ENCODE data around the gene LEPROT. TPM values are rescaled to one million over a fixed set of nuclear protein-coding genes. Genes with fewer than 3 reads are reported as not detected.

The LEPROT gene
- total RNA-seq, 1 experiment from 2014 or later = 25.7 TPM

- TF ChIP-seq, protein P1, sequence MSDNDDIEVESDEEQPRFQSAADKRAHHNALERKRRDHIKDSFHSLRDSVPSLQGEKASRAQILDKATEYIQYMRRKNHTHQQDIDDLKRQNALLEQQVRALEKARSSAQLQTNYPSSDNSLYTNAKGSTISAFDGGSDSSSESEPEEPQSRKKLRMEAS (IDR thresholded peaks at IDR 0.05) = no peak
These were observed 11.2 kb upstream of the LEPROT start (continued) for GRCh38 chr1:65409314-65409713.

GRCh38 chr1:65409816-65410326 is 10.6 kb upstream of the LEPROT start:
- no peak overlapping the region for H3K4me3 ChIP-seq (replicated peaks in 1 of 2; ENCODE audit: low read depth in 1 of 2, low read length in 2 of 2)
- H3K4me1 ChIP-seq (ENCODE audit: control insufficient read depth in 1 of 2, insufficient read depth in 2 of 2, low read length in 2 of 2) = no peaks in the 10 kb centered on the region
- TF ChIP-seq SIN3A (IDR thresholded peaks at IDR 0.05; ENCODE audit: low read depth) (no peak), FOSL1 (IDR thresholded peaks at IDR 0.05; ENCODE audit: low read depth) (no peak)
- H3K79me2 ChIP-seq (ENCODE audit: insufficient read depth, low read length) = no peaks in the 10 kb centered on the region
- CTCF ChIA-PET = no interaction called here
- H4K20me1 ChIP-seq (ENCODE audit: insufficient read depth) = no peaks in the 10 kb centered on the region
- no peaks in the 10 kb centered on the region for H3K27me3 ChIP-seq (ENCODE audit: insufficient read depth, low read length)
- BruUV-seq (replicated peaks) = no TSS peak
- no peak overlapping the region for H3K4me2 ChIP-seq (ENCODE audit: low read length)
- no peak overlapping the region for H3K27ac ChIP-seq (ENCODE audit: low read depth, low read length)
- RAD21 ChIA-PET (ENCODE audit: low non-redundant PET in 1 of 2, low total read pairs in 2 of 2, uncharacterized antibody in 2 of 2, unreplicated experiment in 2 of 2) = no interaction called here
- H2AFZ ChIP-seq (ENCODE audit: low read depth, low read length, poor library complexity, severe bottlenecking) = no peak overlapping the region
- ATAC-seq (no peak), DNase-seq (ENCODE audit: low read depth, low spot score) (no peak)
- POLR2A ChIA-PET = interaction anchor here (1.1 kb wide), 1 partner anchor 10 kb away, joined by 4 read pairs; the partner anchor contains the start of genes LEPR and LEPROT
- H3K9me2 ChIP-seq (ENCODE audit: insufficient read depth) = no peaks in the 10 kb centered on the region
- no peaks in the 10 kb centered on the region for H3K36me3 ChIP-seq (ENCODE audit: control insufficient read depth in 1 of 2, insufficient read depth in 2 of 2, low read length in 2 of 2)
- no peak overlapping the region for H3K9ac ChIP-seq (ENCODE audit: low read length)
- intact Hi-C loops (cut with micrococcal nuclease) = no loop called here
- no peaks in the 10 kb centered on the region for H3K9me3 ChIP-seq (ENCODE audit: control insufficient read depth in 1 of 2, insufficient read depth in 1 of 2, low read depth in 1 of 2, low read length in 2 of 2)

DNA sequence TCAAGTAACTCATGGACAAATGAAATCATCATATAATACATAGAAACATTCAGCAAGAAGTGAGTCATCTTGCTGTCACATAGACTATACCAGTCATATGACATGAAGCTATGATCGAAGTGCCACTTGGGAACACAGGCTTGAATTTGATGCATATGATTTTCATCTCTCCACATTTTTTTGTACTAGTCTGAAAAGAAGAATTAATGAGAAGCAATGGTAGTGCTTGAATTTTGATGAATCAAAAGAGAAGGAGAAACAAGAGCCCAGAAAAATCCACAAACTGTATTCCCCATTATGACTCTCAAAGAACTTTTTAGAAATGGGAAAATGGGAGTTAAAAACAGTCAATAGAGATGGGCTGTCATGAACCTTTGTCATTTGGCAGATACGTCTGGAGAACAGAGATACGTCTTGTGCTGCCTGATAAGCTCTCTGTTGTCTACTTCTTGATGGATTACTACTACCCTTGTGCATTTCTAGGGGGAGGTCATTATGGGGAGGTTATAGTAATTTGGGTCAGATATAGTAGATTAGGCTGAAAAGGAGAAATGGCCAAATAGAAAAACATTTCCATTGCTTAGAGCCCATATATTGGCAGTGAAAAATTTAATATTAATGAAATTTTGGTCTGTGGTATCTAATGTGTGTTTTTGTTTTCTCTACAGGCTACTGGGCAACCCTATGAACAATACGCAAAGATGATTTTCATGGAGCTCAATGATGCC is 8.0 kb upstream of the LEPROT start:
- BruUV-seq (replicated peaks) = no TSS peak
- intact Hi-C loops (cut with micrococcal nuclease) = no loop called here
- H3K4me1 ChIP-seq (ENCODE audit: control insufficient read depth in 1 of 2, insufficient read depth in 2 of 2, low read length in 2 of 2) = no peaks in the 10 kb centered on the region
- no peaks in the 10 kb centered on the region for H3K36me3 ChIP-seq (ENCODE audit: control insufficient read depth in 1 of 2, insufficient read depth in 2 of 2, low read length in 2 of 2)
- no peak for ATAC-seq
- H3K4me2 ChIP-seq (ENCODE audit: low read length) = no peak overlapping the region
- H2AFZ ChIP-seq (ENCODE audit: low read depth, low read length, poor library complexity, severe bottlenecking) = no peak overlapping the region
- H3K9me3 ChIP-seq (ENCODE audit: control insufficient read depth in 1 of 2, insufficient read depth in 1 of 2, low read depth in 1 of 2, low read length in 2 of 2) = no peaks in the 10 kb centered on the region
- no peaks in the 10 kb centered on the region for H3K27me3 ChIP-seq (ENCODE audit: insufficient read depth, low read length)
- TF ChIP-seq SIN3A (IDR thresholded peaks at IDR 0.05; ENCODE audit: low read depth) (no peak), FOSL1 (IDR thresholded peaks at IDR 0.05; ENCODE audit: low read depth) (0 out of 2 replicates have a peak, but pooled peaks have one; percentile 8)
- no peak overlapping the region for H3K27ac ChIP-seq (ENCODE audit: low read depth, low read length)
- no peaks in the 10 kb centered on the region for H4K20me1 ChIP-seq (ENCODE audit: insufficient read depth)
- ChIA-PET CTCF (no interaction called here), POLR2A (no interaction called here), RAD21 (ENCODE audit: low non-redundant PET in 1 of 2, low total read pairs in 2 of 2, uncharacterized antibody in 2 of 2, unreplicated experiment in 2 of 2) (no interaction called here)
- no peaks in the 10 kb centered on the region for H3K79me2 ChIP-seq (ENCODE audit: insufficient read depth, low read length)
- H3K4me3 ChIP-seq (replicated peaks in 1 of 2; ENCODE audit: low read depth in 1 of 2, low read length in 2 of 2) = no peak overlapping the region
- no peak overlapping the region for H3K9ac ChIP-seq (ENCODE audit: low read length)
- H3K9me2 ChIP-seq (ENCODE audit: insufficient read depth) = no peaks in the 10 kb centered on the region
- no peak for DNase-seq (ENCODE audit: low read depth, low spot score)
